Measurements from ENCODE around the gene CDK5.

CDK5 gene

GRCh38 chr7:151095123-151095797 lies 37.6 kb upstream of the CDK5 start:
- Histone ChIP-seq H3K23ac (ENCODE audit: low read length in 2 of 2) (no peak overlapping the region), H4K91ac (ENCODE audit: low read length) (no peak overlapping the region), H2BK15ac (ENCODE audit: low read depth, poor library complexity, severe bottlenecking) (no peak overlapping the region), H2AK5ac (ENCODE audit: low read length, severe bottlenecking) (no peak overlapping the region), H3K9ac (ENCODE audit: low read length) (peak overlapping the region; percentile 13), H2BK120ac (ENCODE audit: low read depth, low read length) (no peak overlapping the region), H2BK5ac (ENCODE audit: low read depth, low read length, poor library complexity, severe bottlenecking) (no peak overlapping the region), H3K79me1 (replicated peaks; ENCODE audit: low read length, poor library complexity, severe bottlenecking) (peaks cover 12% of the 10 kb centered on the region), H3K27ac (ENCODE audit: low read length, poor library complexity, severe bottlenecking) (no peak overlapping the region), H3K4ac (ENCODE audit: low read depth in 1 of 2, low read length in 2 of 2) (no peak overlapping the region), H2BK12ac (ENCODE audit: low read length in 2 of 2) (no peak overlapping the region), H3K9me3 (ENCODE audit: control insufficient read depth, low read length) (no peaks in the 10 kb centered on the region), H4K8ac (ENCODE audit: low read length) (no peak overlapping the region), H3K36me3 (ENCODE audit: control insufficient read depth in 1 of 2, insufficient read depth in 2 of 2, low read depth in 1 of 2, low read length in 2 of 2) (peaks cover 5 to 29% of the 10 kb centered on the region in 2 experiments), H3K4me3 (ENCODE audit: insufficient read depth in 1 of 2, low read depth in 1 of 2, low read length in 2 of 2) (no peak overlapping the region), H3K18ac (ENCODE audit: low read depth in 1 of 2, low read length in 2 of 2) (no peak overlapping the region), H3K27me3 (ENCODE audit: control insufficient read depth in 1 of 2, insufficient read depth in 1 of 2, low read length in 2 of 2) (no peaks in the 10 kb centered on the region), H3K14ac (ENCODE audit: low read length in 2 of 2) (no peak overlapping the region), H3K4me1 (ENCODE audit: control insufficient read depth, insufficient read depth, low read depth, low read length) (peaks cover 32% of the 10 kb centered on the region), H3K4me2 (ENCODE audit: low read length, poor library complexity, severe bottlenecking) (no peak overlapping the region), H2AFZ (ENCODE audit: low read depth, low read length) (no peak overlapping the region)
- 91% methylated on average over 9 of the region's 10 CpGs for WGBS
- DNase-seq, result no peak

DNA sequence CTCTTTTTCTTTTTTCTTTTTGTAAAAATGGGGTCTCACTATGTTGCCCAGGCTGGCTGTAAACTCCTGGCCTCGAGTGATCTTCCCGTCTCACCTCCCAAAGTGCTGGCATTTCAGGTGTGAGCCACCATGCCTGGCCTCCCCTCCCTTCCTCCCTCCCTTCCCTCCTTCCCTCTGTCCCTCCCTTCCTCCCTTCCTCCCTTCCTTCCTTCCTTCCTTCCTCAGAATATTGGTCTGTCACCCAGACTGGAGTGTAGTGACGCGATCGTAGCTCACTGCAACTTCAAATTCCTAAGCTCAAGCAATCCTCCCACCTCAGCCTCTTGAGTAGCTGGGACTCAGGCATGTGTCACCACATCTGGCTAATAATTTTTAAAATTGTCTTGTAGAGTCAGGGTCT lies 37.0 kb upstream of the CDK5 start:
- Histone ChIP-seq H2BK12ac (ENCODE audit: low read length in 2 of 2) (no peak overlapping the region), H3K9ac (ENCODE audit: low read length) (peak overlapping the region; percentile 13), H2BK15ac (ENCODE audit: low read depth, poor library complexity, severe bottlenecking) (no peak overlapping the region), H3K23ac (ENCODE audit: low read length in 2 of 2) (no peak overlapping the region), H2BK120ac (ENCODE audit: low read depth, low read length) (no peak overlapping the region), H3K9me3 (ENCODE audit: control insufficient read depth, low read length) (no peaks in the 10 kb centered on the region), H3K27ac (ENCODE audit: low read length, poor library complexity, severe bottlenecking) (no peak overlapping the region), H3K4me2 (ENCODE audit: low read length, poor library complexity, severe bottlenecking) (no peak overlapping the region), H2BK5ac (ENCODE audit: low read depth, low read length, poor library complexity, severe bottlenecking) (no peak overlapping the region), H3K4me1 (ENCODE audit: control insufficient read depth, insufficient read depth, low read depth, low read length) (peaks cover 32% of the 10 kb centered on the region), H3K14ac (ENCODE audit: low read length in 2 of 2) (no peak overlapping the region), H3K4ac (ENCODE audit: low read depth in 1 of 2, low read length in 2 of 2) (no peak overlapping the region), H4K91ac (ENCODE audit: low read length) (no peak overlapping the region), H2AFZ (ENCODE audit: low read depth, low read length) (no peak overlapping the region), H3K27me3 (ENCODE audit: control insufficient read depth in 1 of 2, insufficient read depth in 1 of 2, low read length in 2 of 2) (no peaks in the 10 kb centered on the region), H4K8ac (ENCODE audit: low read length) (no peak overlapping the region), H2AK5ac (ENCODE audit: low read length, severe bottlenecking) (no peak overlapping the region), H3K4me3 (ENCODE audit: insufficient read depth in 1 of 2, low read depth in 1 of 2, low read length in 2 of 2) (no peak overlapping the region), H3K79me1 (replicated peaks; ENCODE audit: low read length, poor library complexity, severe bottlenecking) (peaks cover 6% of the 10 kb centered on the region), H3K18ac (ENCODE audit: low read depth in 1 of 2, low read length in 2 of 2) (no peak overlapping the region), H3K36me3 (ENCODE audit: control insufficient read depth in 1 of 2, insufficient read depth in 2 of 2, low read depth in 1 of 2, low read length in 2 of 2) (peaks cover 5 to 23% of the 10 kb centered on the region in 2 experiments)
- WGBS, result 71% methylated on average over 5 of the region's 5 CpGs
- peak; percentile 32 for DNase-seq

- Histone ChIP-seq H3K4me1 (ENCODE audit: control insufficient read depth, insufficient read depth, low read depth, low read length) (peaks cover 36% of the 10 kb centered on the region), H2BK15ac (ENCODE audit: low read depth, poor library complexity, severe bottlenecking) (no peak overlapping the region), H2BK5ac (ENCODE audit: low read depth, low read length, poor library complexity, severe bottlenecking) (no peak overlapping the region), H2BK120ac (ENCODE audit: low read depth, low read length) (no peak overlapping the region), H4K91ac (ENCODE audit: low read length) (no peak overlapping the region), H2BK12ac (ENCODE audit: low read length in 2 of 2) (no peak overlapping the region), H3K4ac (ENCODE audit: low read depth in 1 of 2, low read length in 2 of 2) (no peak overlapping the region), H3K27me3 (ENCODE audit: control insufficient read depth in 1 of 2, insufficient read depth in 1 of 2, low read length in 2 of 2) (no peaks in the 10 kb centered on the region), H3K79me1 (replicated peaks; ENCODE audit: low read length, poor library complexity, severe bottlenecking) (peaks cover 6% of the 10 kb centered on the region), H3K4me2 (ENCODE audit: low read length, poor library complexity, severe bottlenecking) (no peak overlapping the region), H4K8ac (ENCODE audit: low read length) (no peak overlapping the region), H3K23ac (ENCODE audit: low read length in 2 of 2) (no peak overlapping the region), H3K18ac (ENCODE audit: low read depth in 1 of 2, low read length in 2 of 2) (no peak overlapping the region), H2AK5ac (ENCODE audit: low read length, severe bottlenecking) (no peak overlapping the region), H3K27ac (ENCODE audit: low read length, poor library complexity, severe bottlenecking) (no peak overlapping the region), H3K36me3 (ENCODE audit: control insufficient read depth in 1 of 2, insufficient read depth in 2 of 2, low read depth in 1 of 2, low read length in 2 of 2) (peaks cover 5 to 23% of the 10 kb centered on the region in 2 experiments), H3K9ac (ENCODE audit: low read length) (peak overlapping the region; percentile 26), H3K4me3 (ENCODE audit: insufficient read depth in 1 of 2, low read depth in 1 of 2, low read length in 2 of 2) (no peak overlapping the region), H3K9me3 (ENCODE audit: control insufficient read depth, low read length) (no peaks in the 10 kb centered on the region), H3K14ac (ENCODE audit: low read length in 2 of 2) (no peak overlapping the region), H2AFZ (ENCODE audit: low read depth, low read length) (no peak overlapping the region)
- 97% methylated on average over 6 of the region's 6 CpGs for WGBS
- DNase-seq, result no peak
Measured at GRCh38 chr7:151093748-151094147, 36.1 kb upstream of the CDK5 start.

GRCh38 chr7:151091988-151092387 lies 34.3 kb upstream of the CDK5 start:
- no peak for DNase-seq
- Histone ChIP-seq H2AK5ac (ENCODE audit: low read length, severe bottlenecking) (no peak overlapping the region), H3K79me1 (replicated peaks; ENCODE audit: low read length, poor library complexity, severe bottlenecking) (peaks cover 5% of the 10 kb centered on the region), H3K4ac (ENCODE audit: low read depth in 1 of 2, low read length in 2 of 2) (no peak overlapping the region), H3K18ac (ENCODE audit: low read depth in 1 of 2, low read length in 2 of 2) (no peak overlapping the region), H3K14ac (ENCODE audit: low read length in 2 of 2) (no peak overlapping the region), H3K36me3 (ENCODE audit: control insufficient read depth in 1 of 2, insufficient read depth in 2 of 2, low read depth in 1 of 2, low read length in 2 of 2) (peaks cover 5 to 18% of the 10 kb centered on the region in 2 experiments), H3K4me2 (ENCODE audit: low read length, poor library complexity, severe bottlenecking) (no peak overlapping the region), H2BK12ac (ENCODE audit: low read length in 2 of 2) (no peak overlapping the region), H2BK120ac (ENCODE audit: low read depth, low read length) (no peak overlapping the region), H3K4me1 (ENCODE audit: control insufficient read depth, insufficient read depth, low read depth, low read length) (peaks cover 40% of the 10 kb centered on the region), H2BK5ac (ENCODE audit: low read depth, low read length, poor library complexity, severe bottlenecking) (no peak overlapping the region), H3K9ac (ENCODE audit: low read length) (no peak overlapping the region), H3K27ac (ENCODE audit: low read length, poor library complexity, severe bottlenecking) (no peak overlapping the region), H4K91ac (ENCODE audit: low read length) (no peak overlapping the region), H2BK15ac (ENCODE audit: low read depth, poor library complexity, severe bottlenecking) (no peak overlapping the region), H3K9me3 (ENCODE audit: control insufficient read depth, low read length) (no peaks in the 10 kb centered on the region), H2AFZ (ENCODE audit: low read depth, low read length) (no peak overlapping the region), H3K23ac (ENCODE audit: low read length in 2 of 2) (no peak overlapping the region), H4K8ac (ENCODE audit: low read length) (no peak overlapping the region), H3K4me3 (ENCODE audit: insufficient read depth in 1 of 2, low read depth in 1 of 2, low read length in 2 of 2) (no peak overlapping the region), H3K27me3 (ENCODE audit: control insufficient read depth in 1 of 2, insufficient read depth in 1 of 2, low read length in 2 of 2) (no peaks in the 10 kb centered on the region)
- WGBS, result 98% methylated on average over 13 of the region's 14 CpGs
